Transverse colon (tissue), 4 donors: ENCODE measurements around the gene CFAP46. TPM values are rescaled to one million over a fixed set of nuclear protein-coding genes. Genes with fewer than 3 reads are reported as not detected.

Experiments used
- DNase-seq: peaks from one replicate; pipeline ENCODE4 v3.0.0-alpha.2; 2019
- H3K27ac ChIP-seq, 4 donors: fragments of 200-600 bp; sonication (generic); 2 replicates each; pipeline ENCODE4 v1.5.1; 2016 to 2018; ENCODE audit warnings: inconsistent platforms in 4 of 4
- H3K27me3 ChIP-seq: fragments of 200-600 bp; sonication (generic); 2 replicates; pipeline ENCODE4 v1.5.1; 2017; ENCODE audit warnings: inconsistent platforms
- H3K36me3 ChIP-seq, 4 donors: fragments of 200-600 bp; sonication (generic); 2 replicates each; pipeline ENCODE4 v1.5.1; 2017 to 2019; ENCODE audit warnings: inconsistent platforms in 4 of 4
- H3K4me1 ChIP-seq, 4 donors: fragments of 200-600 bp; sonication (generic); 2 replicates each; pipeline ENCODE4 v1.5.1; 2017 to 2020; ENCODE audit warnings: inconsistent platforms in 4 of 4
- H3K4me3 ChIP-seq, 4 donors: fragments of 200-600 bp; sonication (generic); 1 replicate in 1 of 4; 2 replicates in 3 of 4; pipeline versions ENCODE4 v1.5.1 to v1.6.1; 2017 to 2019; ENCODE audit warnings: inconsistent platforms in 4 of 4
- H3K9me3 ChIP-seq, 2 donors: fragments of 200-600 bp; sonication (generic); 2 replicates each; pipeline ENCODE4 v1.5.1; 2017 to 2019; ENCODE audit warnings: inconsistent platforms in 2 of 2
- EP300 ChIP-seq: sonication (generic); formaldehyde crosslinking; IDR thresholded peaks from one replicate; pipeline ENCODE4 v1.6.1; 2017; ENCODE audit warnings: antibody characterized with exemption, low read depth
- POLR2A ChIP-seq: fragments of 450-650 bp; IDR thresholded peaks from one replicate; pipeline ENCODE4 v1.6.1; 2016; ENCODE audit warnings: antibody characterized with exemption, mild to moderate bottlenecking, moderate library complexity
- POLR2AphosphoS5 ChIP-seq, 3 donors: sonication (generic); formaldehyde crosslinking; IDR thresholded peaks; one replicate each; pipeline ENCODE4 v1.6.1; 2016; ENCODE audit warnings: antibody characterized with exemption in 3 of 3
- WGBS, 2 donors: methylation state at CpG; one replicate each; pipeline ENCODE4 v1.1.5; 2018; ENCODE audit warnings: low coverage in 1 of 2; 5-methylcytosine and 5-hydroxymethylcytosine counted together
- in situ Hi-C, 4 donors: fragments of 200-750 bp; cut with MboI; loops; one replicate each; pipeline versions ENCODE4 v1.15.0 to v1.15.1; 2017; ENCODE audit warnings: low sequenced_read_pairs in 3 of 4, low pct_ligation_motif_present in 1 of 4, low pct_unique_long_range_greater_than_20kb in 1 of 4
- intact Hi-C: fragments of 100-400 bp; cut with DNase I; formaldehyde crosslinking; loops from one replicate; pipeline ENCODE4 v1.15.1; 2023; ENCODE audit warnings: low total_unique reads
- total RNA-seq, 4 donors: library from RNA; depleted of rRNA; stranded (reverse); fragments of >200 nt; gene quantifications; one replicate each; pipeline ENCODE4 v1.1.0, GENCODE V29; 2016
- TF ChIP-seq, protein P1 (sequence below), 5 experiments: fragments of 200-600 bp in 3 of 5; fragments of 450-650 bp in 2 of 5; sonication (generic) in 3 of 5; IDR thresholded peaks; 1 replicate in 2 of 5; 2 replicates in 3 of 5; pipeline ENCODE4 v1.5.1; 2016 to 2017; ENCODE audit warnings: antibody characterized with exemption in 5 of 5, inconsistent platforms in 3 of 5, mild to moderate bottlenecking in 2 of 5, moderate library complexity in 1 of 5

Gene CFAP46
- total RNA-seq, 4 donors from 2014 or later: not detected

DNA sequence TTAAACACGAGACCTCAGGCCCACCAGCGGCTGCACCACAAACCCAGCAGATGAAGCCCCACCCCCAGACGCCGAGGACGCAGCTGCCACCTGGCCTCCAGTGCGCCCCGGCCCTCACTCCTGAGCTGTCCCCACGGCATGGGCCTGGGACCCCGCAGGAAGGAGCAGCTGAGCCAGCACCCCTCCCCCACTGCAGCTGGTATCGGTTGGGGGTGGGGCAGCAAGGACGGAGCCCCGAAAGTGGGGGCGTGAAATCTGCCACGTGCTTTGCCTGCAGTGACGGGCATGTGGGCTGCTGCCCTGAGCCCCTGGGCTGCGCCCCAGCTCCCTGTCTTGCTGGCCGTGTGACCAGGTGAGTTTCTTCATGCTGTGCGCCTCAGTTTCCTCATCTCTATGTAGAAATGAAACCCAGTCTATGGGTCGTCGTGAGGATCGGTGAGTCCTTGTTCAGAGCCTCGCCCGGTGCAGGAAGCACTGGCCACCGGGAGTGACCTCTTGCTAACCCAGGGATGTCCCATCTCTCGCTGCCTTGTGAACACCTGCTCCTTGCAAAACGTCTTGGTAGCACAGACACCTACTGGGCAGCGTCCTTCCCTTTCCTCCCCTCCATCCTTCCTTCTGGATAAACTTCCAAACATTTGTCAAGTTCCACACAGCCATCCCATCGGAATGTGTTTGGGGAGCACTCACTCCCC, 32.0 kb downstream of the CFAP46 start:
- in situ Hi-C loops (no loop called here), intact Hi-C loops (no loop called here)

DNA sequence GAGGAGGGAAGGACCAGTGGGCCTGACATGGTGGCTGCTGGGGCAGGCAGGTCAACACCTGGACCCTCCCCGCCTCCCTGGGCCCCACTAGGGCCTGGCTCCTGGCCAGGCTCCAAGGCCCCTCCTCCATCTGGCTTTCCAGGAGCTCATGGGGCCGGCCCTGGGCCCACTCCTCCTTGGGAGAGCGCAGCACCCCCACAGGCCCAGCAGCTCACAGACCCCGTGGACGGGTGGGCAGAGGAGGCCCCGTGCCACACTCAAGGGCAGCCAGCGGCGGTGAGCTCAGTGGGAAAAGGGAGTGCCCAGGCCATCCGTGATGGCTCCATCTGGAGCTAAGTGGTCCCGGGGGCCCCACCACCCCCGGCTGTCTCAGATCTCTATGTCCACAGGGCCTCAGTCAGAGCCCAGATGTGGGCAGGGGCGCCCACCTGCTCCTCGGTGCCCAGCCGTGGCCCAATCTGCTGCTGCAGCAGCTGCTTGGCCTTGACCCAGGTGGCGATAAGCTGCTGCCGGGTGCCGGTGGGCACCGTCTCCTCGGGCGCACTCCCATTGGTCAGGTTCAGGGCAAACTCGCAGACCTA, 32.8 kb downstream of the CFAP46 start:
- no peaks in the 10 kb centered on the region for H3K4me1 ChIP-seq
- intact Hi-C loops (no loop called here), in situ Hi-C loops (no loop called here)
- WGBS, 2 donors: 93% methylated on average over 17 of the region's 21 CpGs; no CpG with 5 or more reads in 1 of the 2 donors
- H3K4me3 ChIP-seq: no peak overlapping the region
- no peaks in the 10 kb centered on the region for H3K27me3 ChIP-seq
- no peak for DNase-seq
- TF ChIP-seq EP300 (no peak), POLR2A (no peak), POLR2AphosphoS5 (IDR thresholded peaks at IDR 0.05) (no peak)
- TF ChIP-seq, protein P1, sequence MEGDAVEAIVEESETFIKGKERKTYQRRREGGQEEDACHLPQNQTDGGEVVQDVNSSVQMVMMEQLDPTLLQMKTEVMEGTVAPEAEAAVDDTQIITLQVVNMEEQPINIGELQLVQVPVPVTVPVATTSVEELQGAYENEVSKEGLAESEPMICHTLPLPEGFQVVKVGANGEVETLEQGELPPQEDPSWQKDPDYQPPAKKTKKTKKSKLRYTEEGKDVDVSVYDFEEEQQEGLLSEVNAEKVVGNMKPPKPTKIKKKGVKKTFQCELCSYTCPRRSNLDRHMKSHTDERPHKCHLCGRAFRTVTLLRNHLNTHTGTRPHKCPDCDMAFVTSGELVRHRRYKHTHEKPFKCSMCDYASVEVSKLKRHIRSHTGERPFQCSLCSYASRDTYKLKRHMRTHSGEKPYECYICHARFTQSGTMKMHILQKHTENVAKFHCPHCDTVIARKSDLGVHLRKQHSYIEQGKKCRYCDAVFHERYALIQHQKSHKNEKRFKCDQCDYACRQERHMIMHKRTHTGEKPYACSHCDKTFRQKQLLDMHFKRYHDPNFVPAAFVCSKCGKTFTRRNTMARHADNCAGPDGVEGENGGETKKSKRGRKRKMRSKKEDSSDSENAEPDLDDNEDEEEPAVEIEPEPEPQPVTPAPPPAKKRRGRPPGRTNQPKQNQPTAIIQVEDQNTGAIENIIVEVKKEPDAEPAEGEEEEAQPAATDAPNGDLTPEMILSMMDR (IDR thresholded peaks at IDR 0.05): no peak
- H3K9me3 ChIP-seq: no peaks in the 10 kb centered on the region
- no peak overlapping the region for H3K27ac ChIP-seq
- no peaks in the 10 kb centered on the region for H3K36me3 ChIP-seq

More for the DNA sequence above, 32.0 kb downstream of the CFAP46 start:
- no peaks in the 10 kb centered on the region for H3K9me3 ChIP-seq
- no peaks in the 10 kb centered on the region for H3K36me3 ChIP-seq
- no peaks in the 10 kb centered on the region for H3K4me1 ChIP-seq
- DNase-seq: peak; percentile 3
- peaks cover 7% of the 10 kb centered on the region for H3K27me3 ChIP-seq
- TF ChIP-seq POLR2AphosphoS5 (IDR thresholded peaks at IDR 0.05) (no peak), EP300 (no peak), POLR2A (no peak)
- no peak overlapping the region for H3K4me3 ChIP-seq
- no peak overlapping the region for H3K27ac ChIP-seq
- WGBS, 2 donors: 45 to 78% methylated on average over 5 to 24 of the region's 28 CpGs

DNA sequence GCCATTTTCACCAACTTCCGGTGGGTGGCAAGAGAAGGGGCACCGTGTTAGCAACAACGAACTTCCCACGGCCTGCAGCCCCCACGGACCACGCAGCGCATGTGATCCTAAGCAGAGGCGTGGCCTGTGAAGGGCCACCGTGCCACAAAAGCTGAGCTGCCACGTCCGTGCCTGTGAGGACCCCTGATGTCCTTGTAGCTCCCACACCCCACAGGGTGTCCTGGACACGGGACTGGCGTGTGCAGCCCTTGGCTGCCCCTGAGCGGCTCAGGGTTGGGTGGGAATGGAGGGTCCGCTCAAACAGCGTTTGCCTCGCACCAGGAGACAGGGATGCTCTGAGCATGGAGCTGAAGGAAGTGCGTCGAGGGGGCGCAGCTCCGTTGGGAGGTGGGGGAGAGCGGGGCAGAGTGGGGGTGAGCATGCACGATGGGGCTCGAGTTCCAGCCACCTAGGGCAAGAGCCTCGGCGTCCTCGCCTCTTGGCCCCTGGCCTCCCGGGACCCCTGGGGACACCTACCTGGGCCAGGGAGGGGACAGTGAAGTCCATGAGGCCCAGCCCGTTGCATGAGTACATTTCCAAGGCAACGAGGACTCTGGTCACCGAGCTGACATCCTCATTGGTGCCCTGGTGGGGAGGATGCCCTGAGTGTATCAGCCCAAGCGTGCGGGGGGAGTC, 33.6 kb downstream of the CFAP46 start:
- Histone ChIP-seq H3K27ac (no peak overlapping the region), H3K4me1 (no peaks in the 10 kb centered on the region), H3K4me3 (no peak overlapping the region), H3K27me3 (no peaks in the 10 kb centered on the region), H3K36me3 (no peaks in the 10 kb centered on the region), H3K9me3 (no peaks in the 10 kb centered on the region)
- intact Hi-C loops: no loop called here
- TF ChIP-seq, protein P1 (IDR thresholded peaks at IDR 0.05): no peak
- no peak for TF ChIP-seq POLR2AphosphoS5 (IDR thresholded peaks at IDR 0.05)
- TF ChIP-seq EP300: no peak
- TF ChIP-seq POLR2A: no peak
- 93 to 96% methylated on average over 8 to 33 of the region's 33 CpGs for WGBS, 2 donors
- in situ Hi-C loops: no loop called here
- no peak for DNase-seq

DNA sequence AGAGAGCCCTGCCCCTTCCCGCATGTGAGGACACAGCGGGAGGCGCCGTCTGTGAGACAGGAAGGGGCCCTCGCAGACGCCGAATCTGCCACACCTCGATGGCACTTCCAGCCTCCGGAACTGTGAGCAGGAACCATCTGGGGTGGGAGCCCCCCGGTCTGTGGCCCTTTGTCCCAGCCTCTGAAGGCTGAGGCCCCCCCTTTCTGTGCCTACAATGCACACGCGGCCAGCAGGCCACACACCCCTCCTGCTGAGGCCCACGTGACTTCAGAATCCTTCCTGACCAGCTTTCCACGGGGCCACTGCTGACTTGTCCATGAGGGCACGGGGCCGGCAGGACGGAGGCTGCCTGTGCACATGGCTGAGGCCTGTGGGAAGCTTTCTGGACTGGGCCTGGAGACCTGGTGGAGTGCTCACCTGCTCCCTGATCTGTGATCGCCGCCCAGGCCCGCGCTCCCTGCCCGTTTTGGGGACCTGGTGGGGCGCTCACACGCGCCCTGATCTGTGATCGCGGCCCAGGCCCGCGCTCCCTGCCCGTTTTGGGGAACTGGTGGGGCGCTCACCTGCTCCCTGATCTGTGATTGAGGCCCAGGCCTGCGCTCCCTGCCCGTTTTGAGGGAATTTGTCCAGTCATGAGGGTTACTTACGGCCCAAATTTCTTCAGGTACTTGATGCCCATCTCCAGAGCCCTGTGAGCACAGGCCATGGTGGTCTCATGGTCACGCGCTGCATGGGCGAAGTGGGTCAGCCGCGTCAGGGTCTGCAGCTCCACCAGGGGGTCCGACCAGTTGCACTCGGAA, 34.3 kb downstream of the CFAP46 start:
- TF ChIP-seq, protein P1 (IDR thresholded peaks at IDR 0.05): no peak
- no peak for TF ChIP-seq EP300
- no peak for TF ChIP-seq POLR2A
- TF ChIP-seq POLR2AphosphoS5 (IDR thresholded peaks at IDR 0.05): no peak
- Histone ChIP-seq H3K36me3 (no peaks in the 10 kb centered on the region), H3K4me3 (no peak overlapping the region), H3K4me1 (no peaks in the 10 kb centered on the region), H3K27me3 (no peaks in the 10 kb centered on the region), H3K27ac (no peak overlapping the region), H3K9me3 (no peaks in the 10 kb centered on the region)
- in situ Hi-C loops (no loop called here), intact Hi-C loops (no loop called here)
- no peak for DNase-seq
- WGBS, 2 donors: 78% methylated on average over 41 of the region's 41 CpGs; no CpG with 5 or more reads in 1 of the 2 donors
